CD4-positive, CD25-positive, alpha-beta regulatory T cell (primary cell): ENCODE data around the gene FAF1. TPM values are rescaled to one million over a fixed set of nuclear protein-coding genes. Genes with fewer than 3 reads are reported as not detected.

Experiments used
- ATAC-seq, 2 donors: fragments of 150-1000 bp; cut with Tn5 transposase; one replicate each; pipeline ENCODE4 v1.10.0; 2021; ENCODE audit warnings: low read depth in 2 of 2, moderate number of reproducible peaks in 2 of 2, moderate library complexity in 1 of 2
- DNase-seq, 3 donors: peaks; one replicate each; pipeline versions ENCODE4 v3.0.0 to v3.0.0-alpha.2; 2012 to 2022; ENCODE audit warnings: mixed read lengths in 1 of 3
- H3K27ac ChIP-seq: one replicate; pipeline ENCODE4 v1.7.0; 2013; ENCODE audit warnings: mild to moderate bottlenecking, low read length; ENCODE audit not compliant: insufficient read depth, poor library complexity, severe bottlenecking
- H3K27me3 ChIP-seq: one replicate; pipeline ENCODE4 v1.7.0; 2013; ENCODE audit warnings: low read length; ENCODE audit not compliant: control insufficient read depth, insufficient read depth
- H3K36me3 ChIP-seq: one replicate; pipeline ENCODE4 v1.7.0; 2013; ENCODE audit warnings: mild to moderate bottlenecking, low read length, moderate library complexity; ENCODE audit not compliant: control insufficient read depth, insufficient read depth
- H3K4me1 ChIP-seq: 2 replicates; pipeline ENCODE4 v1.7.0; 2013; ENCODE audit warnings: mild to moderate bottlenecking, low read length; ENCODE audit not compliant: insufficient read depth, control insufficient read depth, poor library complexity, severe bottlenecking
- H3K4me3 ChIP-seq: one replicate; pipeline ENCODE4 v1.7.0; 2013; ENCODE audit warnings: low read depth, mild to moderate bottlenecking, low read length, moderate library complexity
- H3K9me3 ChIP-seq, 2 experiments: 1 replicate in 1 of 2; 2 replicates in 1 of 2; pipeline ENCODE4 v1.7.0; 2013; ENCODE audit warnings: low read length in 2 of 2, mild to moderate bottlenecking in 1 of 2, moderate library complexity in 1 of 2; ENCODE audit not compliant: control insufficient read depth in 2 of 2
- H3K27ac Mint-ChIP-seq, 3 donors: one replicate each; pipeline ENCODE4 v1.8.0; 2020 to 2022; ENCODE audit warnings: mild to moderate bottlenecking in 3 of 3, mixed read lengths in 3 of 3, moderate library complexity in 2 of 3
- H3K27me3 Mint-ChIP-seq: one replicate; pipeline ENCODE4 v1.8.0; 2022; ENCODE audit warnings: mild to moderate bottlenecking, mixed read lengths
- H3K36me3 Mint-ChIP-seq: one replicate; pipeline ENCODE4 v1.8.0; 2020; ENCODE audit warnings: mixed read lengths
- H3K4me1 Mint-ChIP-seq, 4 donors: one replicate each; pipeline ENCODE4 v1.8.0; 2020 to 2022; ENCODE audit warnings: mixed read lengths in 4 of 4, mild to moderate bottlenecking in 1 of 4
- H3K4me3 Mint-ChIP-seq, 4 donors: one replicate each; pipeline ENCODE4 v1.8.0; 2020 to 2022; ENCODE audit warnings: mild to moderate bottlenecking in 4 of 4, mixed read lengths in 4 of 4, moderate library complexity in 3 of 4
- H3K9me3 Mint-ChIP-seq, 7 donors: one replicate each; pipeline ENCODE4 v1.8.0; 2020 to 2022; ENCODE audit warnings: mixed read lengths in 7 of 7, mild to moderate bottlenecking in 3 of 7, moderate library complexity in 2 of 7
- polyA plus RNA-seq, 4 donors: library from polyadenylated mRNA; unstranded; fragments of 300-500 nt; fragmentation: Illumina TruSeq; gene quantifications; one replicate each; pipeline ENCODE4 v1.2.3, GENCODE V29; 2021
- total RNA-seq: library from RNA; stranded (reverse); gene quantifications from one replicate; pipeline ENCODE4 v1.2.3, GENCODE V29; 2022

Gene FAF1
- total and polyA plus RNA-seq, 5 donors from 2014 or later: 28.9 to 58.2 (median 54.3) TPM

DNA sequence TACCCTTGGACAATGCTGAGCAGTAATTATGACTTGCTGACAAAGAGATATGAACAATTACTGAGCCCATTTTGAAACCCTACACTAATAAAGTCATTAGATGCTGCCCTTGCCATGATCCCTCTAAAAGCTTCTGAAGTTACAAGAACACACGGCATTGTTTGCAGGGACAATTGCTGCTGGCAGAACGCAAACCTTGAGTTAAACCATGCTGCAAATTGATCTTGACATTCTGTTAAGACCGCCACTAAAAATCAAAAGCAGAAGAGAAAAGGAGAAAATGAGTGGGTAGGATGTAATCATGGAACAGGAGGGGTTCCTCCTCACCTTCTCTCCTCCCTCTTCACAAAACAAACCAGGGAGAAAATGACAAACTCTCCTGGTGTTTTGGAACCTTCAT, 400.6 kb downstream of the FAF1 start:
- no peaks in the 10 kb centered on the region for H3K27me3 Mint-ChIP-seq
- Histone ChIP-seq H3K27me3 (no peaks in the 10 kb centered on the region), H3K4me1 (no peaks in the 10 kb centered on the region), H3K9me3 (no peaks in the 10 kb centered on the region), H3K4me3 (no peak overlapping the region), H3K36me3 (peaks cover 10% of the 10 kb centered on the region), H3K27ac (no peak overlapping the region)
- DNase-seq: no peak
- H3K36me3 Mint-ChIP-seq: peaks cover 39% of the 10 kb centered on the region
- peaks cover 0 to 2% (median 0%) of the 10 kb centered on the region in 4 donors for H3K4me1 Mint-ChIP-seq
- H3K27ac Mint-ChIP-seq: no peak overlapping the region
- ATAC-seq: no peak
- H3K9me3 Mint-ChIP-seq: no peaks in the 10 kb centered on the region
- no peak overlapping the region for H3K4me3 Mint-ChIP-seq

DNA sequence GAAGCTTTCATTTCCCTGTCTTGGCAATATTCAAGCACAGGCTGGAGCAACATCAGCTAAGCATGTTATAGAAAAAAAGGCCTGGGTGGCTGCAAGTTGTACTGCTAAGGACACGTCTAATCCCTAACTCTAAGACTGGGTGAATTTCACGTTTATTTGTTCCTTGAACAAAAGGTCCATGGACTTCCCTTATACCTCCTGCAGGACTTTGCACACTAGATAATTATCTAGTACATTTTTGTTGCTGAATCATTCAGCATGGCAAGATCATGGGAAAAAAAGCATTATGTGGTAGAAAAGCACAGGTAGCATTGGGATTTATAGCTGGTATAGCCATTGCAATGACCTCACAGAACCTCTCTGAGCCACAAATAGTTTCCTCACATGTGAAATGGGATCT, 406.1 kb downstream of the FAF1 start:
- no peaks in the 10 kb centered on the region for H3K27me3 ChIP-seq

DNA sequence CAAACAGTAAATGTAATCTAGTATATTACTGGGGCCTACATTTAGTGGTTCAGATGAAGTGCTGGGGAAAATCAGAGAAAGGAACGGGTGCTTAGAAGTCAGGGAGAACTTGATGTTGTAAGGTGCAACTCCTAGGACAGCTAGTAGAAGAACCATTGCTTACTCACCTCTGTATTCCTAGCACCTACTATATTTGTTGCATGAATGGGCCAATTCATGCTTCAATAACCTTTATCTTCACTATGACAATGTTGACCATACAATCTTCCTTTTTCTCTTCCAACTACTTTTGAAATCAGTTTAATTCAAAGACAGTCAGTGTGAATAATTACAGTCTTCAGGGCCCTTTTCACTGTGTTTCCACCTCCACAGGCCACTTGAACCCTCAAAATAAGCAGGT, 411.8 kb downstream of the FAF1 start:
- Mint-ChIP-seq H3K27me3 (no peaks in the 10 kb centered on the region), H3K4me1 (peaks cover 3 to 12% (median 5%) of the 10 kb centered on the region in 4 donors)
- ATAC-seq: no peak

More for the DNA sequence above, 406.1 kb downstream of the FAF1 start:
- DNase-seq (no peak), ATAC-seq (no peak)
- peaks cover 0 to 2% (median 0%) of the 10 kb centered on the region in 4 donors for H3K4me1 Mint-ChIP-seq
- H3K4me1 ChIP-seq: no peaks in the 10 kb centered on the region
- H3K36me3 ChIP-seq: no peaks in the 10 kb centered on the region
- H3K4me3 ChIP-seq: no peak overlapping the region
- no peak overlapping the region for H3K4me3 Mint-ChIP-seq
- peaks cover 5% of the 10 kb centered on the region for H3K36me3 Mint-ChIP-seq
- no peak overlapping the region for H3K27ac ChIP-seq
- H3K9me3 ChIP-seq: no peaks in the 10 kb centered on the region
- no peaks in the 10 kb centered on the region for H3K9me3 Mint-ChIP-seq
- H3K27me3 Mint-ChIP-seq: no peaks in the 10 kb centered on the region
- H3K27ac Mint-ChIP-seq: no peak overlapping the region

DNA sequence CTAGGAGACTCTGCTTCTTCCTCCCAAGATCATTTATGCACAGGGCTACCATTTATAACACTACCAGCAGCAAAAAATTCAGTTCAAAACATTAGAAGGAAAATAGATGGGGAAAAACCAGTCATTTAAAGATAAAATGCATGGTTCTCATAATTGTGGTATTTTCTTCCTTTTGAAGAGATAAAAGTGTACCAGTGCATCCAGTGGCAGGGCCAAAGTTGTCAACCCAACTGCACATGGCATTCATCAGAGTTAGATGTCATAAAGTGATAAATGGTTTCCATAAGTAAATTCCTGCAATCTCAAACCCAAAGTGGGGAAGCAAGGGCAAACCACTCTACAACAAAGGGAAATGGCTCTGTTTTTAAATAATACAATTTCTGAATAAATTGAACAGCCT, 417.7 kb downstream of the FAF1 start:
- Mint-ChIP-seq H3K36me3 (peaks cover 5% of the 10 kb centered on the region), H3K4me1 (peaks cover 3 to 7% (median 4%) of the 10 kb centered on the region in 4 donors), H3K4me3 (no peak overlapping the region), H3K27ac (no peak overlapping the region), H3K27me3 (no peaks in the 10 kb centered on the region), H3K9me3 (no peaks in the 10 kb centered on the region)
- Histone ChIP-seq H3K4me1 (no peaks in the 10 kb centered on the region), H3K27me3 (no peaks in the 10 kb centered on the region), H3K27ac (no peak overlapping the region), H3K9me3 (no peaks in the 10 kb centered on the region), H3K4me3 (no peak overlapping the region), H3K36me3 (peaks cover 5% of the 10 kb centered on the region)
- ATAC-seq (no peak), DNase-seq (no peak)

More for the DNA sequence above, 411.8 kb downstream of the FAF1 start:
- no peak overlapping the region for H3K27ac ChIP-seq
- H3K36me3 Mint-ChIP-seq: peaks cover 10% of the 10 kb centered on the region
- no peak for DNase-seq
- H3K4me3 ChIP-seq: no peak overlapping the region
- H3K27ac Mint-ChIP-seq: no peak overlapping the region
- no peaks in the 10 kb centered on the region for H3K36me3 ChIP-seq
- no peak overlapping the region for H3K4me3 Mint-ChIP-seq
- no peaks in the 10 kb centered on the region for H3K9me3 Mint-ChIP-seq
- H3K9me3 ChIP-seq: no peaks in the 10 kb centered on the region
- H3K27me3 ChIP-seq: no peaks in the 10 kb centered on the region
- H3K4me1 ChIP-seq: no peaks in the 10 kb centered on the region

DNA sequence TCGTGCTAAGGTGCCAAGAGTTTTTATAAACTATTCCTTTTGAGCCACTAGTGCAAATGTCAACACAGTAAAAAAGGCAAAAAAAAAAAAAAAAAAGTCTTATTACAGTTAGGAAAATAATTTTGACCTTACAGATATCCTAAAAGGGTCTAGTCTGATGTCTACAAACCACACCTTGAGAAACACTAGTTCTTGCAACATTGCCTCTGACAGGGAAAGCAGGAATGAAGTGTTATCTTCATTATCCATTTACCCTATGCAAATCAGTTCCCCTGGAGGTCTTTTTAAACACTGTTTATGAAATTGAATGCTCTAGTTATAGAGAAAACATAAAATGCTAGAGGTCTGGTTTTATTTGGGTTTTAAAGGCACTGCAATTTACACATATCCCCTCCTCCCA, 421.6 kb downstream of the FAF1 start:
- no peak overlapping the region for H3K27ac ChIP-seq
- no peak overlapping the region for H3K4me3 ChIP-seq
- Mint-ChIP-seq H3K27me3 (no peaks in the 10 kb centered on the region), H3K4me1 (no peaks in the 10 kb centered on the region), H3K4me3 (no peak overlapping the region), H3K36me3 (peaks cover 4% of the 10 kb centered on the region), H3K27ac (no peak overlapping the region), H3K9me3 (no peaks in the 10 kb centered on the region)
- no peaks in the 10 kb centered on the region for H3K4me1 ChIP-seq
- no peaks in the 10 kb centered on the region for H3K27me3 ChIP-seq
- H3K9me3 ChIP-seq: no peaks in the 10 kb centered on the region
- no peak for ATAC-seq
- H3K36me3 ChIP-seq: peaks cover 15% of the 10 kb centered on the region
- DNase-seq: no peak

DNA sequence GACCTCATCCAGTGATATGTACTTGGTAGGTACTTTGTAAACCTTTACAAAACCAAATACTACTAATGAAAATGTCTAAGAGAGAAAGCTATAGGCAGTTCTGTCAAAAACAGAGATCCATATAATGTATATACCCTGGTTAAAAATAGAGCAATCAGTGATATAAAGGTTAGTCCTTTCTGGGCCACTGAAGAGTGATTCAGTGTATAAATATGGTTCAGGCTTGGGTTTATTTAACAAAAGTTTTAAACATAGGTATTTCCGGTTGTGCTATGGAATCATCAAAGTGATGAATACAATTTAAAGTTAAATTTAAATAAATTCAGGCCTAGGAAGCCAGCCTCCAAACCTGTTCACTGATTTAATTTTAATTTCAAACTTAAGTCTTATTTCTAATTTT, 428.5 kb downstream of the FAF1 start:
- Mint-ChIP-seq H3K27ac (no peak overlapping the region), H3K27me3 (no peaks in the 10 kb centered on the region)
- ATAC-seq: no peak

DNA sequence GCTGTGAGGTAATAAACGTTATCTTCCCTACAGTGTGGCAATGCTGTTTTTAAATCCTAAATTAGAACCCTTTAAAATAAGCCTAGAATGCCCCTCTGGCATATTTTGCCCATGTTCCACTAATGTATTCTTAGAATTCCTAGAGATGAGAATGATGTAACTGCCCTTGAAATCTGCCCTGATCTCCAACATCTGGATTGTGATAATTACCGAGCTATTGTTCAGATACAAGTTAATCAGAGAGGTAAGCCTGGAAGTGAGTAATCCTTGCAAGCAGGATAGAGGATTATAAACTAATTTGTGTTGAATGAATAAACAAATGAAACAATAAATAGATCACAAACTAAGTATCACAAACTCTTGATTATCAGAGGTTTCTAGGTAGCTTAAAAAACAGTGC, 429.0 kb downstream of the FAF1 start:
- H3K27me3 ChIP-seq: no peaks in the 10 kb centered on the region
- ATAC-seq: no peak
- H3K36me3 Mint-ChIP-seq: peaks cover 40% of the 10 kb centered on the region
- H3K4me1 ChIP-seq: no peaks in the 10 kb centered on the region
- H3K4me3 ChIP-seq: no peak overlapping the region
- no peaks in the 10 kb centered on the region for H3K9me3 ChIP-seq
- DNase-seq: no peak
- H3K36me3 ChIP-seq: peaks cover 25% of the 10 kb centered on the region
- H3K4me3 Mint-ChIP-seq: no peak overlapping the region
- no peak overlapping the region for H3K27ac Mint-ChIP-seq
- H3K9me3 Mint-ChIP-seq: peaks cover 0 to 6% (median 0%) of the 10 kb centered on the region in 7 donors
- no peak overlapping the region for H3K27ac ChIP-seq
- H3K27me3 Mint-ChIP-seq: no peaks in the 10 kb centered on the region
- H3K4me1 Mint-ChIP-seq: peaks cover 0 to 9% (median 6%) of the 10 kb centered on the region in 4 donors

More for the DNA sequence above, 428.5 kb downstream of the FAF1 start:
- Histone ChIP-seq H3K27me3 (no peaks in the 10 kb centered on the region), H3K4me3 (no peak overlapping the region), H3K27ac (no peak overlapping the region), H3K36me3 (peaks cover 23% of the 10 kb centered on the region), H3K9me3 (no peaks in the 10 kb centered on the region), H3K4me1 (no peaks in the 10 kb centered on the region)
- peaks cover 0 to 6% (median 0%) of the 10 kb centered on the region in 7 donors for H3K9me3 Mint-ChIP-seq
- no peak overlapping the region for H3K4me3 Mint-ChIP-seq
- no peak for DNase-seq
- H3K4me1 Mint-ChIP-seq: peaks cover 0 to 9% (median 6%) of the 10 kb centered on the region in 4 donors
- peaks cover 40% of the 10 kb centered on the region for H3K36me3 Mint-ChIP-seq

DNA sequence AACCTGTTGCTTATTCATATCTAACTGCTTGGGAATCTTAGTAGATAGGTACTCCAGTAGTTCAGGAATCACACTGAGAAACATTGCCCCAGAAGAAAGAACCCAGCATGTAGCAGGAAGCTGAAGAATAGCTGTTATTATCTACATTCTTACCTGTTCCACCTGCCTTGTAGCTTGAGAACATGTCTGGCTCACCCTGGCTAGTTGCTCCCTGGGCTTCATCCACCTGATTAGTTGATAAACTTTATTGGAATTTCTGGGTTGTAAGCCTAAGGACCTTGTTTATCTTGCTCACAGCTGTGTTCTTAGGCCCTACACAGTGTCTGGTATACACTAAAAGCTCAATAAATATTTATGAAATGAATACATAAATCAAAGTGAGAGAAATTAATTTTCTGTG, 430.6 kb downstream of the FAF1 start:
- ATAC-seq (no peak), DNase-seq (no peak)
- Histone ChIP-seq H3K4me3 (no peak overlapping the region), H3K27ac (no peak overlapping the region), H3K36me3 (peaks cover 23% of the 10 kb centered on the region), H3K9me3 (no peaks in the 10 kb centered on the region), H3K4me1 (no peaks in the 10 kb centered on the region), H3K27me3 (no peaks in the 10 kb centered on the region)
- Mint-ChIP-seq H3K27ac (no peak overlapping the region), H3K4me1 (peaks cover 0 to 9% (median 6%) of the 10 kb centered on the region in 4 donors), H3K4me3 (no peak overlapping the region), H3K27me3 (no peaks in the 10 kb centered on the region), H3K9me3 (peaks cover 0 to 14% (median 0%) of the 10 kb centered on the region in 7 donors), H3K36me3 (peaks cover 49% of the 10 kb centered on the region)
